ENCODE data around the gene WFDC9.
"Not testable (repeated sequence)": the region's sequence is repeated elsewhere in the genome, so short reads cannot be mapped to it uniquely, and the experiment has no call there.

GRCh38 chr20:45645869-45646268, 14.8 kb upstream of the WFDC9 start:
- TF ChIP-seq CTCF (optimal IDR thresholded peaks at IDR 0.05 in 1 of 3, IDR thresholded peaks at IDR 0.05 in 1 of 3, conservative IDR thresholded peaks at IDR 0.05 in 1 of 3; ENCODE audit: extremely low read depth in 1 of 3, insufficient read depth in 2 of 3, low read length in 3 of 3); EZH2 (IDR thresholded peaks at IDR 0.05; ENCODE audit: low read length): not testable (repeated sequence)

Measured in keratinocyte (primary cell).